Measurements from ENCODE around the gene COL6A1. TPM values are rescaled to one million over a fixed set of nuclear protein-coding genes. Genes with fewer than 3 reads are reported as not detected.
A peak's percentile ranks its signal among the peaks of the same experiment; 100 is the strongest.
"Not testable (repeated sequence)": the region's sequence is repeated elsewhere in the genome, so short reads cannot be mapped to it uniquely, and the experiment has no call there.

The COL6A1 gene
- total and polyA plus RNA-seq, 2 of the 13 experiments (the other 11 are each of a cell fraction or from before 2014, with no cell fraction given), result 3.1 to 4.8 TPM

DNA sequence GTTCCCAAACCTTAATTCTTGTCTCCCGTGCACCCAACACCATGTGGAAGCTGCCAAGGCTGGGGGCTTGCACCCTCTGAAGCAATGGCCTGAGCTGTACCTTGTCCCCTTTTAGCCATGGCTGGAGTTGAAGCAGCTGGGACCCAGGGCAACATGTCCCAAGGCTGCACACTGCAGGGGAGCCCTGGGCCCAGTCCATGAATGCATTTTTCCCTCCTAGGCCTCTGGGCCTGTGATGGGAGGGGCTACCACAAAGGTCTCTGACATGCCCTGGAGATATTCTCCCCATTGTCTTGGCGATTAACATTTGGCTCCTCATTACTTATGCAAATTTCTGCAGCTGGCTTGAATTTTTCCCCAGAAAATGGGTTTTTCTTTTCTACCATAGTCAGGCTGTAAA, 20.2 kb upstream of the COL6A1 start:
- DNase-seq (ENCODE audit: low spot score); H3K9me3 ChIP-seq (ENCODE audit: low read length); BruUV-seq (replicated peaks); H3K27me3 ChIP-seq (ENCODE audit: control insufficient read depth in 1 of 2, insufficient read depth in 2 of 2, low read length in 2 of 2); H3K9ac ChIP-seq (ENCODE audit: insufficient read depth, low read depth, low read length); in situ Hi-C loops (cut with HindIII; ENCODE audit: extremely low pct_ligation_motif_present, low pct_unique_long_range_greater_than_20kb); H3K79me2 ChIP-seq (ENCODE audit: insufficient read depth, low read length); H3K27ac ChIP-seq (ENCODE audit: extremely low read length, insufficient read depth, low read length); CTCF ChIA-PET (ENCODE audit: low intra/inter-chr PET ratio, low total read pairs); POLR2A ChIA-PET; H3K4me2 ChIP-seq (ENCODE audit: low read depth, low read length); H3K4me3 ChIP-seq (replicated peaks in 1 of 3; ENCODE audit: insufficient read depth in 1 of 3, low read depth in 2 of 3, low read length in 3 of 3); ATAC-seq; H4K20me1 ChIP-seq (ENCODE audit: insufficient read depth, low read length); H3K36me3 ChIP-seq (replicated peaks in 1 of 2; ENCODE audit: control insufficient read depth in 1 of 2, insufficient read depth in 2 of 2, low read length in 2 of 2); intact Hi-C loops (cut with micrococcal nuclease; ENCODE audit: unreplicated experiment); H2AFZ ChIP-seq (ENCODE audit: low read length); FAIRE-seq: not testable (repeated sequence)
- peaks cover 10% of the 10 kb centered on the region for H3K4me1 ChIP-seq (ENCODE audit: insufficient read depth, low read length)
- WGBS (ENCODE audit: low lambda C conversion rate), result 0% methylated on average over 2 of the region's 2 CpGs

- Histone ChIP-seq H2AFZ (ENCODE audit: low read length) (no peak overlapping the region), H3K4me1 (ENCODE audit: insufficient read depth, low read length) (peaks cover 10% of the 10 kb centered on the region), H3K9ac (ENCODE audit: insufficient read depth, low read depth, low read length) (no peak overlapping the region), H3K36me3 (replicated peaks in 1 of 2; ENCODE audit: control insufficient read depth in 1 of 2, insufficient read depth in 2 of 2, low read length in 2 of 2) (no peaks in the 10 kb centered on the region), H3K4me3 (replicated peaks in 1 of 3; ENCODE audit: insufficient read depth in 1 of 3, low read depth in 2 of 3, low read length in 3 of 3) (no peak overlapping the region), H3K79me2 (ENCODE audit: insufficient read depth, low read length) (no peaks in the 10 kb centered on the region), H3K27ac (ENCODE audit: extremely low read length, insufficient read depth, low read length) (no peak overlapping the region), H3K9me3 (ENCODE audit: low read length) (peaks cover 4% of the 10 kb centered on the region; the same call in 1 of the 2 replicates), H3K4me2 (ENCODE audit: low read depth, low read length) (no peak overlapping the region), H4K20me1 (ENCODE audit: insufficient read depth, low read length) (no peaks in the 10 kb centered on the region), H3K27me3 (ENCODE audit: control insufficient read depth in 1 of 2, insufficient read depth in 2 of 2, low read length in 2 of 2) (peaks cover 0 to 8% of the 10 kb centered on the region in 2 experiments; a peak in 1 of 5 replicates)
- POLR2A ChIA-PET, result no interaction called here
- CTCF ChIA-PET (ENCODE audit: low intra/inter-chr PET ratio, low total read pairs), result no interaction called here
- DNase-seq (ENCODE audit: low spot score) (no peak), FAIRE-seq (no peak), ATAC-seq (no peak)
- BruUV-seq (replicated peaks), result no TSS peak
- TF ChIP-seq ZNF629 (CRISPR knock-in tag; conservative IDR thresholded peaks at IDR 0.05) (peak; percentile 25; the same call in 1 of the 2 replicates), MAX (IDR thresholded peaks at IDR 0.05) (no peak)
- WGBS (ENCODE audit: low lambda C conversion rate), result 0% methylated on average over 4 of the region's 4 CpGs
- in situ Hi-C loops (cut with HindIII; ENCODE audit: extremely low pct_ligation_motif_present, low pct_unique_long_range_greater_than_20kb) (no loop called here), intact Hi-C loops (cut with micrococcal nuclease; ENCODE audit: unreplicated experiment) (no loop called here)
Observed at GRCh38 chr21:45962531-45963231, 18.9 kb upstream of the COL6A1 start.

Data from HepG2 (cell line).